Esophagus mucosa (tissue), 1 donor: Measurements from ENCODE around the gene ZNF609. TPM values are rescaled to one million over a fixed set of nuclear protein-coding genes. Genes with fewer than 3 reads are reported as not detected.

Experiments used
- ATAC-seq: fragments of 200-7000 bp; cut with Tn5 transposase; one replicate; pipeline ENCODE4 v1.9.1; 2020
- total RNA-seq: library from RNA; stranded (reverse); gene quantifications from one replicate; pipeline ENCODE4 v1.2.4, GENCODE V29; 2023
- donor health status: DM: yes; HTN: yes; CAD: no.

ZNF609 gene
- total RNA-seq, 1 donor from 2014 or later = 17.9 TPM

DNA sequence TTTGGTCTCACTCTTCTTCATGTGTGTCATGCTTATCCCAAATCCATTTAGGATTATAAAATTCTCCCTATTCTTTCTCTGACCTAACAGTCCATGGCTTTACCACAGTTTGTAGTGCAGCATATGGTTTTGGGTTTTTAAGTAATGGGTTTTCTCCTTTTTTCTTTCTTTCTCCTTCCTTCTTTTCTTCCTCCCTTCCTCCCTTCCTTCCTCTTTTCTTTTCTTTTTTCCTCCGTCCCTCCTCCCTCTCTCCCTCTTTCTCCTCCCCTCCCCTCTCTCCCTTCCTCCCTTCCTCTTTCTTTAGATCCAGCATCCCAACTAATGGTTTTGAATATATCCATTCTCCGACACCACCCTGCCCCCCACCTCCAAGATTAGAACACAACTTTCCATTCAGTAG is 196.1 kb downstream of the ZNF609 start:
- ATAC-seq = no peak

DNA sequence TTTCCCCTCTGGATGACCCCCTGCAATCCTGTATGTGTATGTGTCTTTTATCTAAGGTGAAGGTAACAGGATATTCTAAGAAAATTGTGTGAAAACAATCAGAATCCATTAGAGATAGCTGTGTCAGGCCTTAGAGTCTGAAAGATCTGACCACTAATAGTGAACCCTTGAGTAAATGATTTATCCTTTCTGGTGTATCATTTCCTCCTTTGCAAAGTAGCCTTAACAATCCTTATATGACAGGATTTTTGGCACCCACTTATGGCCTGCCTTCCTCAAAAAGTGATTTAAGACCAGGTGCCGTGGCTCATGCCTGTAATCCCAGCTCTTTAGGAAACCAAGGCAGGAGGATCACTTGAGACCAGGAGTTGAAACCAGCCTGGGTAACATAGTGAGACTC is 204.8 kb downstream of the ZNF609 start:
- ATAC-seq = no peak

- ATAC-seq = no peak
Observed at GRCh38 chr15:64667736-64668161, 207.4 kb downstream of the ZNF609 start.

DNA sequence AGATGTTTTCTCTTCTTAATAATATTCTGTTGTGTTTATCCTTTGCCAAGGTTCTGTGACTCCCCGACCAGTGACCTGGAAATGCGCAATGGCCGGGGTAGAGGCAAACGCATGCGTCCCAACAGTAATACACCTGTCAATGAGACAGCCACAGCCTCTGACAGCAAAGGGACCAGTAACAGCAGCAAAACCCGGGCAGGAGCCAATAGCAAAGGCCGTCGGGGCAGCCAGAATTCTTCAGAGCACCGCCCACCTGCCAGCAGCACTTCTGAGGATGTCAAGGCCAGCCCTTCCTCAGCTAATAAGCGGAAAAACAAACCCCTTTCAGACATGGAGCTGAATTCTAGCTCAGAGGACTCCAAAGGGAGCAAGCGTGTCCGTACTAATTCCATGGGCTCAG is 213.5 kb downstream of the ZNF609 start:
- no peak for ATAC-seq

- ATAC-seq = peak; percentile 45
Observed at GRCh38 chr15:64678126-64678819, 217.9 kb downstream of the ZNF609 start.

DNA sequence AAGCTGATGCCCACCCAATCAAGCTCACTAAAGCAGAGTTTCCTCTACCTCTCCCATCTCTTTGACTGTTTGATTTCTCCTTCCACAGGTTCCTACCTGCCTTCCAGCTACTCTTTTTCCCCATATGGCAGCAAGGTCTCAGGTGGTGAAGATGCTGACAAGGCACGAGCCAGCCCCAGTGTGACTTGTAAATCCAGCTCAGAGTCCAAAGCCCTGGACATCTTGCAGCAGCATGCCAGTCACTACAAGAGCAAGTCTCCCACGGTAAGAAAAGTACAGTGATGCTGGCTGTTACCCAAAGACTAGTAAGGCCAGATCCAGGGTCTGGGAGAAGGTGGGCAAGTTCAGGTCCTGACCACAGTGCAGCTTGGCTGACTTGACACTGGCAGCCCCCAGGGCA is 219.7 kb downstream of the ZNF609 start:
- no peak for ATAC-seq

GRCh38 chr15:64681424-64682024 is 221.1 kb downstream of the ZNF609 start:
- ATAC-seq = peak; percentile 72

GRCh38 chr15:64682255-64682654 is 221.9 kb downstream of the ZNF609 start:
- ATAC-seq = no peak

DNA sequence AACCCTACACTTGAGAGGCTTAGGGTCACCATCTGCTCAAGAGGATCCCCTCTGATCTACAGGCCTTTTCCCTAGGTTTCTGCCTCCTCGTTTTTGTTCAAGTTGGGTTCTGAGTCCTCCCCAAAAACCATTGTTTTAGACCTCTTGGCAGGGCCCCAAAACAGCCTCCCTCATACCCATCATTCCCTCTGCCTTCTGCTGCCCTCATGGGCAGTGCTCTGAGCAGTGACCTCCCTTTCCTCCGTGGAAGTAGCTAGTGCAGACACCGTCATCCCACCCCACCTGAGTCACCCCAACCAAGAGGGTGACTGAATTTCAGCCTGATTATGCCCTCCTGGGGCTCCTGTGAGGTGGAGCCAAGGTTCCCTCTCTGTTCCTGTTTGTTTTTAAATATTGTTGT is 223.0 kb downstream of the ZNF609 start:
- ATAC-seq = no peak

- ATAC-seq = no peak
Observed at GRCh38 chr15:64685230-64685888, 225.0 kb downstream of the ZNF609 start.

DNA sequence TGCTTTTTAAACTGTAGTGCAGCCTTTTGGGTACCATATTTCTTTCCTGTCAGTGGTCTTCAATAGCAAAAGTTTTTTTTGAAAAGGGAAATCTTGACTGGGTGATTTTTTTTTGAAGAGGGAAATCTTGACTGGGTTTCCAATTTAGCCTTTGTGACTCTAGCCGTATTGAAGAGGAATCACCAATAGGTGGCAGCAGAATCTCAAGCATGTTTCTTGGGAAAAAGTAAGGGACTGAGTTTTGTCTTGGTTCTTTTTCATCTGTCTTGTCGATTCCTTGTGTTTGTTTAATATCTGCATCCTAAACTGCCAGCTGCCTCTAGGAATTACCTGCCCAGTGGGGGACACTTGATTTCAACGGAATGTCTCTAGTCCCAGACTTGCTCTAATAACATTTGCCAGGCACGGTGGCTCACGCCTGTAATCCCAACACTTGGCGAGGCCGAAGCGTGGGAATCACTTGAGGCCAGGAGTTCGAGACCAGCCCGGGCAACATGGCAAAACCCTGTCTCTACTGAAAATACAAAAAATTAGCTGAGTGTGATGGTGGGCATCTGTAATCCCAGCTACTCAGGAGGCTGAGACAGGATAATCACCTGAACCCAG is 225.9 kb downstream of the ZNF609 start:
- no peak for ATAC-seq

DNA sequence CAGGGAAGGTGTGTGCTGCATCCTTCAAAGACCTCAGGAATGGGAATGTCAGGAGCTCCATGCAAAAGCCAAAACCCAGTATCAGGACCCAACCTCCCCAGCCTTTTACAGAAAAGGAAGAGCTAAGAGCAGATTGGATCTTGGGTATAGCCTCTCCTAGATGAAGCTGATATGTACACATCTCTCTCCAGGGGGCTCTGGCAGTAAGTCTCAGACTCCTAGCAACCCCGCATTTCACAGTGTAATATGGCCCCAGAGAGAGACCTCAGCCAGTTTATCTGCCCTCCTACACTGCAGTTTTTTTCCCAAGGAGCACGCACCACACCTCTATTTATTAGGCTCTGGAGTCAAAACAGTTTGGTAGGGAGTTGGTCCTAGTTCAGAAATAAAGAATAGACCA is 226.8 kb downstream of the ZNF609 start:
- no peak for ATAC-seq

DNA sequence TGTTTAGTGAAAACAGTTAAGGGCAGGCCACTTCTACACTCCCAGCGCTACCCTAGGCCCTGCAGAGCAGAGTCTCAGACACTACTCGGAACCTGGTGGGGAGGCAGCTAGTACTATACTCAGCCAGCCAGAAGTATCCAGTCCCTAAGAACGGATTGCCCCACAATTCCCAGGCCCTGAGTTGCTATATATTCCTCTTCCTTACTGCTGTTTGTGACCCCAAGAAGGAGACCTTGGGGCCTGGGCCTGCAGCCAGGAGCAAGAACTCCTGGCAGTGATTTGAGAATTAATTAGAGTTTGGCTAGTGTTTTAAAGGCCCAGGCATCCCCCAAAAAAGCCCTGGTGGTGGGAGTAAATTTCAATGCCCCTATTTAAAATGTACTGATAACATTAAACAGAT is 227.3 kb downstream of the ZNF609 start:
- peak; percentile 27 for ATAC-seq

DNA sequence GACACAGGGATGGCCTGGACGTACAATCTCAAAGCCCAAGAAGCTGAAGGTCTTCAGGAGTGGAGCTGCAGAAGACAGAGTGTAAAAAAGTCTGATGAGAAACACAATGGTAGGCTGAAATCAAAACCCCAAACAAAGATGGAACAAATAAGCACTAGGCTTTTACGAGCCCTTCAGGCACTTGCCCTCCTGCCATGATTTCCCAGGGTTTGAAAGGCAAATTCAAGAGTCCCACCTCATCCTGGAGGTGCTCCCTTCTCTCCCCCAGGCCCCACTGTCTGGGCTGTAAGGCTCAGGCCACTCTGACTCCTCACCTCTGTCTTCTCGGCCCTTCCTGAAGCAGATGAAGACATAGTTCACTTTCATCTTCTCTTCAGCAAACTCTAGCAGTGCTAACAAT is 228.4 kb downstream of the ZNF609 start:
- ATAC-seq = no peak

- ATAC-seq = no peak
Observed at GRCh38 chr15:64690008-64690407, 229.6 kb downstream of the ZNF609 start.

GRCh38 chr15:64690578-64691296 is 230.4 kb downstream of the ZNF609 start:
- no peak for ATAC-seq

DNA sequence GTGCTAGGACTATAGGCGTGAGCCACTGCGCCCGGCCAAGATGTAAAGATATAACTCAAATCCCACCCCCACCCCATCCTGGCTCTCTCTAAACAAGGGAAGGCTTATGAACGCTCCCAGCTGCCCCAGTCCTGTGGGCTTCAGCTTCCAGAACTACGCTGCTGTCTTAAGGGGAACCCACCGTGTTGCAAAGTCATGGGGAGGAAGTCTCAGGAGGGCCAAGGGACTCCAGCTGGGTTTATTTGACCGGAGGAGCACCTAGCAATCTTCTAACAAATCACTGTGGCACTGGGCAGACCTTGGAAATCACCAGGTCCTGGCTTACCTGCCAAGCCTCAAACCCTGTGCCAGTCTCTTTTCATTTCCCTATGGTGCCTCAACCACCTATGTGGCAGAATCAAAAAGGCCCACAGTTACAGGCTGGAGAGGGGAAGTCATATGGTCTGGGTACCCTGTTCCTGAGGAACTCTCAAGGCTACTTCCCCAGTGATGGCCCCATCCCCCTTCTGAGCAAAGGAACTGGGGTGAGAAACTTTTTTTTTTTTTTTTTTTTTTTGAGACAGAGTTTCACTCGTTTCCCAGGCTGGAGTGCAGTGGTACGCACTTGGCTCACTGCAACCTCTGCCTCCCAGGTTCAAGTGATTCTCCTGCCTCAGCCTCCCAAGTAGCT is 231.7 kb downstream of the ZNF609 start:
- no peak for ATAC-seq

DNA sequence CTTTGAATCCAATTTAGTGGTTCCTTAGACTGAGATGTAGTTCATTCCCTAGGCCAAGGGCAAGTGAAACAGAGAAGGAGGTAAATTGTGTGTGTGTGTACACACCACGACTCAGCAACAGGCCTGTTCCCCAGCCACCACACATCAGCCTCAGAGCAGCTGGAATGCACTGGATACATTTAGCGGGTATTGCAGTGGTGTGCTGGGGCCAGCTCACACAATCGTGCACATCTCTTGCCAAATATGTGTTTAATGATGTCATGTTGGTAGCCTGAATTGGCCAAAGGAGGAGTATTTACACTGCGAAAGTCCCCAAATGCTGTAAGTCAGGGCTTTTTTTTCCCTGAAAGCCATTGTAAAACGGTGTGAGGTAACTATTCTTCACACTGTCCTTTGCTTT is 232.8 kb downstream of the ZNF609 start:
- ATAC-seq = peak; percentile 24

- ATAC-seq = no peak
Observed at GRCh38 chr15:64694816-64695215, 234.4 kb downstream of the ZNF609 start.

- no peak for ATAC-seq
Observed at GRCh38 chr15:64695561-64695992, 235.2 kb downstream of the ZNF609 start.

DNA sequence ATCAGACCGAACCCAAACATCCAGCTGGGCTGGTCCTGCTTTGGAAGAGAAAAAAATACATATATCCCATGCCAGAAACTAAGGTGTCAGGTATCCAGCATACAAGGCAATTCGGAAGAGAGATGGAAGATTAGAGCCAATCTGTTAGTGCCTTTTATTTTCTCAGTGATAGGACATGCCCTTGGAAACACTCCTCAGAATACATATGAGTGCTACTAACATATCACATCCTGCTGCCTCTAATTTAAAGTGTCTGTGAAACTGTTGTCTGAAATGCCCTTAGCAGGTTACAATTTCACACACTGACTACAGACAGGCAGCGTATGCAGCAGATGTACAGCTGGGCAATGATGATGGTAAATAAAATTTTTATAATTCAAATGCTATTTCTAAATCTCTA is 236.1 kb downstream of the ZNF609 start:
- ATAC-seq = no peak

DNA sequence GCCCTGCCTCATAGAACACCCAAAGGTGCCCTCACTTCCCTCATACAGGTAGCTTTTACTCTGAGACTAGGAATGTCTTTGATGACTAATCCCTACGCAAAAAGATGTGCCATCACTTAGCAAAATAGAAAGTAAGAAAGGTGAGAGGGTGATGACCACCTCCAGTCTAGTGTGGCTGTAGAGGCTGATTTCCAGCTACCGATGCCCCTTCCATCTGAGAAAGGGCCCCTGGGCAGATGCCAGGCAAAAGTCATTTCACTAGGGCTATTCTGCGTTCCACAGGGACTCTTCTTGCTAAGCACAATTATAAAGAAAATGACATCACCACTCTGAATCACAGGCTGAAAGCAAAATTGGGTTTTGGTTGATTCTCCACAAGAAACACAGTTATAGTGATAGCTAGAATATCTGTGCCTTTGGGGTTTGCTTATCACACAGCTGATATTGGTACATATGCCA is 237.6 kb downstream of the ZNF609 start:
- ATAC-seq = no peak
